ENCODE measurements around the gene DHDDS.

- TF ChIP-seq CTCF (IDR thresholded peaks at IDR 0.05) (no peak), POLR2A (IDR thresholded peaks at IDR 0.05) (no peak)
Observed at GRCh38 chr1:26404641-26405040, 27.5 kb upstream of the DHDDS start.

Measured in Peyer's patch (tissue), 4 donors.